ENCODE data around the gene NKX2-1. TPM values are rescaled to one million over a fixed set of nuclear protein-coding genes. Genes with fewer than 3 reads are reported as not detected.

The NKX2-1 gene
- total RNA-seq, 1 donor from 2014 or later, result not detected

DNA sequence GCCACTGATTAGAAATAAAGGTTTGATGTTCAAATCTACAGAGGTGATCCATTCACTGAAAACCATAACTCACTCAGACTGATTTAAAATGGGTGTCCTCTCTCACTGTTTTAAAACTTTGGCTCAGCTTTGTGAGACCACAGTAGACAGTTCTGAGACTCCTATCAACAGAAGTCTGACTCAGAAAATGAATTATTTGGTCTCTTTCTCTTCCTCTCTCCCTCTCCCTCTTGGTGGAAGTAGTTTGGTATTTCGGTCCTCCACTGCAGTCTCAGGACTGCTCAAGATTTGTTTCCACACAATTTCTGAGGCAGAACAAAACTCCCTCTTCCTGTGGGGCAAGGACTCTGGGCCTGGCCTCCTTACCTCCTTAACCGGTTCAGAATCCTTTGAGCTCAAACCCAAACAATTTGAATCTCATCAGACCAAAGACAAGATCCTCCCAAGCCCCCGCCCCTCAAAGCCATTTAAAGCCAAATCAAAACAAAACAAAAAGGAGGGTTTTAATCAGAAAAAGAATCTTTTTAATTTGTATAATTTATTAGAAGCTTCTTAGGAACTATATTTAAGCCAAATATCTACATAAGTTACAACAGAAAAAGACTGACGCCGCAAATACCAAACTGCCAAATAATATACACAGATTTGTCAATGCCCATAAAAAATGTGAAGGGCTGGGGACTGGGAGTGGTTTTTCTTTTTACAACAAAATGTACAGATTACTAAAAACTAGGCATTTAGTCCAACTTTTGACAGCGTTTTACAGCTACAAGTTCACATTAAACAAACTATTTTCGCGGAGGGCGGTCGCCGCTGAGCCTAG lies 3.9 kb downstream of the NKX2-1 start:
- DNase-seq (ENCODE audit: low spot score in 2 of 2), result no peak
- no peak overlapping the region for H3K4me3 ChIP-seq
- TF ChIP-seq, protein P1, sequence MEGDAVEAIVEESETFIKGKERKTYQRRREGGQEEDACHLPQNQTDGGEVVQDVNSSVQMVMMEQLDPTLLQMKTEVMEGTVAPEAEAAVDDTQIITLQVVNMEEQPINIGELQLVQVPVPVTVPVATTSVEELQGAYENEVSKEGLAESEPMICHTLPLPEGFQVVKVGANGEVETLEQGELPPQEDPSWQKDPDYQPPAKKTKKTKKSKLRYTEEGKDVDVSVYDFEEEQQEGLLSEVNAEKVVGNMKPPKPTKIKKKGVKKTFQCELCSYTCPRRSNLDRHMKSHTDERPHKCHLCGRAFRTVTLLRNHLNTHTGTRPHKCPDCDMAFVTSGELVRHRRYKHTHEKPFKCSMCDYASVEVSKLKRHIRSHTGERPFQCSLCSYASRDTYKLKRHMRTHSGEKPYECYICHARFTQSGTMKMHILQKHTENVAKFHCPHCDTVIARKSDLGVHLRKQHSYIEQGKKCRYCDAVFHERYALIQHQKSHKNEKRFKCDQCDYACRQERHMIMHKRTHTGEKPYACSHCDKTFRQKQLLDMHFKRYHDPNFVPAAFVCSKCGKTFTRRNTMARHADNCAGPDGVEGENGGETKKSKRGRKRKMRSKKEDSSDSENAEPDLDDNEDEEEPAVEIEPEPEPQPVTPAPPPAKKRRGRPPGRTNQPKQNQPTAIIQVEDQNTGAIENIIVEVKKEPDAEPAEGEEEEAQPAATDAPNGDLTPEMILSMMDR (IDR thresholded peaks at IDR 0.05), result no peak
- no peaks in the 10 kb centered on the region for H3K36me3 ChIP-seq
- intact Hi-C loops (cut with DNase I), result loop anchor here (10.0 kb wide), 1 partner anchor 149 kb away; the partner anchor contains the start of gene PAX9
- peaks cover 26% of the 10 kb centered on the region for H3K27me3 ChIP-seq
- no peaks in the 10 kb centered on the region for H3K9me3 ChIP-seq
- H3K4me1 ChIP-seq, result peaks cover 6 to 25% of the 10 kb centered on the region in 2 donors
- no peak overlapping the region for H3K27ac ChIP-seq

DNA sequence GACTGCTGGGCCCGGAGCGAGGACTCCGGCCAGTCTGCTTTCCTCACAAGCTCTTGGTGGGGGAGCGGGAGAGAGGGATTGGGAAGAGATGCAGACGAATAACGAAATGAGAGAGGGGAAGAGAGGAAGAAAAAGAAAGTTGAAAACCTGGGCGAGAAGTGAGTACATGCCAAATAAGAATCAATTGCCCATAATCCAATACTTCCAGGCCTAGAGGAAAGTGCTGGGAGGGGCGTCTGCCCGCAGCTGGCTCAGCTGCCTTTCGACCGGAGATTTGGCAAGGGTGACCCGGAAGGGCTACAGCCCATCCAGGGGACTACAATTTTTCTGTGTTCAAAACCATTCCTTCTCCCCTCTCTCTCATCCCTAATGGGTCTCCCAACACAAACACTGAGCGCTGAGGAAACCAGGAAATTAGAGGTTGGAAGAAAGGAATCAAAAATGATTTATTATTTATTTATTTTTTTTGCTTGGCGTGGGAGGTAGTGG lies 4.9 kb downstream of the NKX2-1 start:
- DNase-seq (ENCODE audit: low spot score in 2 of 2), result no peak
- intact Hi-C loops (cut with DNase I), result loop anchor here (10.0 kb wide), 1 partner anchor 150 kb away; the partner anchor contains the start of gene PAX9
- H3K9me3 ChIP-seq, result no peaks in the 10 kb centered on the region
- TF ChIP-seq, protein P1 (IDR thresholded peaks at IDR 0.05), result no peak
- H3K27ac ChIP-seq, result no peak overlapping the region
- H3K4me1 ChIP-seq, result peaks cover 6 to 17% of the 10 kb centered on the region in 2 donors
- H3K36me3 ChIP-seq, result no peaks in the 10 kb centered on the region
- H3K27me3 ChIP-seq, result peaks cover 26% of the 10 kb centered on the region
- H3K4me3 ChIP-seq, result no peak overlapping the region

DNA sequence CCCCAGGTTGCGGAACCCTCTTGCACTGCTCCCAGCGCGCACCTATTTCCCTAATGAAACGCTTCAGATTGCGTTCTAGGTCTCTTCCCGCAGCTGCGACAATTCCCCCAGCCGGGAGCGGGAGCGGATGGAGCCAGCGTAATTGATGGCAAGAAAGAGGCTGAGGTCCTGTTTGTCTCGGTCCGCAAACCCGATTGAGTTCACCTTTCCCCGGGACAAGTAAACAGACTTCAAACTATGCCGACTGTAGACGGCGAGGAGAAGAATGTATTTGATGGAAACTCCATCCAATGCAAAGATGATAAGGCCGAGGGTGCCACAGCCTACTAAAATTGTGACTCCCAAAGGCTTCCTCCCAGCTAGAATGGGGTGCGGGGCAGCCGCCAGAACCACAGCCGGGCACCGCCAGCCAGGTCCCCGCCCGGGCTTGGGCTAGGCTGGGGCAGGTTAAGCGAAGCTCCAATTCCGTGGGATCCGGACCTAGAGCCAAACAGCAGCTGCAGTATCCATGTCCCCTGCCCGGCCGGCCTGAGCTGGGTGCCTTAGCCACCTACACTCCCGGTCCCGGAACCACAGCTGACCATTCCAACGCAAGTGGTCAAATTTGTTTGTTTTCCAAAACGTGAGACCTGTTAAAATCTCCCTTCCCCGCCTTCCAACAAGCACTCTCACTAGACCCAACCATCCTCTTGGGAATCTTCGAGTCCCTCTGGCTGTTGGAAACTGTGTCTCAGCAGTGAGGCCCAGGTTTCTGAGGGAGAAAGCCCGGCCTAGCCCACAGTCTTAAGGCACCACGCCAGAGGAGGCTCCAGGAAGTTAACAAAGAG lies 5.5 kb downstream of the NKX2-1 start:
- Histone ChIP-seq H3K4me3 (no peak overlapping the region), H3K9me3 (no peaks in the 10 kb centered on the region), H3K27ac (no peak overlapping the region), H3K4me1 (peaks cover 6 to 11% of the 10 kb centered on the region in 2 donors), H3K27me3 (peaks cover 21% of the 10 kb centered on the region), H3K36me3 (no peaks in the 10 kb centered on the region)
- TF ChIP-seq, protein P1 (IDR thresholded peaks at IDR 0.05), result no peak
- DNase-seq (ENCODE audit: low spot score in 2 of 2), result no peak
- intact Hi-C loops (cut with DNase I), result loop anchor here (10.0 kb wide), 1 partner anchor 150 kb away; the partner anchor contains the start of gene PAX9

DNA sequence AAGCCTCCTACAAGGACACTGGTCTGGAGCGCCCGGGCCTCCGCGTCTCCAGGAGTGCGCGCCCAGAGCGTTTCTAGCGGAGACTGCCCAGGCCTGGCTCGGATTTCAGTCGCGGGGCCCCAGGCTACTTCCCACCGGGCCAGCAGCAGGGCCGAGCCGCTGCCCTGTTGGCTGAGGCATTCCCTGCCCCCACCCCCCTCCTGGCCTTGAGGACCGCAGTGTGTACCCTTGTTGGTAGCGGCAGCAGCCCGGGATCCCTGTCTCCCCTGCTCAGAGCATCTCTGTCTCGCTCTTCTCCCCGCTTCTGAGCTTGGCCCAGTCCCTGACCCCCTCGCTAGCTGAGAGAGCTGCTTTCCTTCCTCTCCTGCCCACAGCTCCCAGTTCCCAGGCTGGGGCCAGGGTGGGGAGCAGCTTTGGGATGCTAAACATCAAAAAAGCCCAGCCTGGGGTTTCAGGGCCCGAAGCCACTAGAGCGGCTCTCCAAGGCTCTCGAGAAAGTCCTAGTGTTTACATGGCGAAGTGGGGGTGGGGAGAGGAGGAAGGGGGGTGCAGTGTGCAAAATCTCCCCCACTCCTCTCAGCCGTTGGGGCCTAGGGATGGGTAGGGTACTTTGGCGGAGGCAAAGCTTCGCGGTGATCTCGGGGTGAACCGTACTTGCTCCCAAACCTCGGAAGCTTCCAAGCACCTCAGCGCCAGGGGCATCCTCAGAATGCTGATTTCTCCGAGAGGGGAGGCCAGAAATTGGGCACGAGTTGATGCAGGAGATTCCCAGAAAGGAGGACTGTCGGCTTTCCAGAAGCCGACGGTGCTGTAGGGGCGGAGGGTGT lies 6.4 kb downstream of the NKX2-1 start:
- H3K4me3 ChIP-seq, result no peak overlapping the region
- DNase-seq (ENCODE audit: low spot score in 2 of 2), result no peak
- peaks cover 3 to 5% of the 10 kb centered on the region in 2 donors for H3K4me1 ChIP-seq
- H3K27ac ChIP-seq, result no peak overlapping the region
- no peaks in the 10 kb centered on the region for H3K9me3 ChIP-seq
- H3K36me3 ChIP-seq, result no peaks in the 10 kb centered on the region
- intact Hi-C loops (cut with DNase I), result loop anchor here (10.0 kb wide), 1 partner anchor 151 kb away; the partner anchor contains the start of gene PAX9
- H3K27me3 ChIP-seq, result peaks cover 13% of the 10 kb centered on the region
- TF ChIP-seq, protein P1 (IDR thresholded peaks at IDR 0.05), result no peak

DNA sequence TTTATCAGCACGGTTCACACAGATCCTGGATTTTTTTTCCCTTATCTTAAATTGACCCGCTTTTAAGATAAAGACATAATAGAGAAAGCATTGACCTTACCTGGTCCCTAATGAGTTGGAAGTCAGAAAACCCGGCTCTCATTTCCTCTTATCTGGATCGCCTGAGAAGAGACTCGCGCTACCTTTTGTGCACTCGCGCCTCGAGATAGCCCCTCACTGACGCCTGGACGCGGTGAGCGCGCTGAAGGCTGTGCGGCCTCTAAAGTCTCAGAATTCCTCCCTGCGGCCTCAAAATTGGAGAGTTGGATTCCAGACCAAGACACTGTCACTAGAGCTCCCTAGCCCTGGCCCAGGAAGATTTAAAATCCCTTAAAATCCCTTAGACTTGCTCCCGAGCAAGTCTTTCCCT lies 7.0 kb downstream of the NKX2-1 start:
- no peak for DNase-seq (ENCODE audit: low spot score in 2 of 2)
- Histone ChIP-seq H3K9me3 (no peaks in the 10 kb centered on the region), H3K4me3 (no peak overlapping the region), H3K27ac (no peak overlapping the region), H3K4me1 (peaks cover 0 to 5% of the 10 kb centered on the region in 2 donors), H3K27me3 (peaks cover 7% of the 10 kb centered on the region), H3K36me3 (no peaks in the 10 kb centered on the region)
- intact Hi-C loops (cut with DNase I), result loop anchor here (10.0 kb wide), 1 partner anchor 152 kb away; the partner anchor contains the start of gene PAX9
- TF ChIP-seq, protein P1 (IDR thresholded peaks at IDR 0.05), result no peak

All from ascending aorta (tissue), 2 donors.